Thoracic aorta (tissue), 2 donors: ENCODE results near the gene RNF145. TPM values are rescaled to one million over a fixed set of nuclear protein-coding genes. Genes with fewer than 3 reads are reported as not detected.

Experiments used
- ATAC-seq: fragments of 150-250 bp; one replicate; pipeline ENCODE4 v1.8.0; 2017; ENCODE audit warnings: low read depth; ENCODE audit not compliant: insufficient number of reproducible peaks, low FRiP score
- DNase-seq: peaks from one replicate; pipeline ENCODE4 v3.0.0-alpha.2; 2020; ENCODE audit warnings: low spot score
- H3K27ac ChIP-seq, 2 donors: fragments of 200-600 bp; sonication (generic); 1 replicate in 1 of 2; 2 replicates in 1 of 2; pipeline ENCODE4 v1.5.1; 2016; ENCODE audit warnings: mild to moderate bottlenecking in 2 of 2, moderate library complexity in 2 of 2
- H3K27me3 ChIP-seq: fragments of 200-600 bp; sonication (generic); replicated peaks from 2 replicates; pipeline ENCODE4 v1.6.0; 2016; ENCODE audit warnings: mild to moderate bottlenecking; ENCODE audit not compliant: insufficient read depth
- H3K36me3 ChIP-seq: fragments of 200-600 bp; sonication (generic); one replicate; pipeline ENCODE4 v1.5.1; 2016
- H3K4me1 ChIP-seq, 2 donors: fragments of 200-600 bp; sonication (generic); 1 replicate in 1 of 2; 2 replicates in 1 of 2; pipeline versions ENCODE4 v1.5.1 to v1.6.0; 2016; ENCODE audit warnings: low read depth in 2 of 2, mild to moderate bottlenecking in 1 of 2; ENCODE audit not compliant: control insufficient read depth in 1 of 2
- H3K4me3 ChIP-seq: fragments of 200-600 bp; sonication (generic); 2 replicates; pipeline ENCODE4 v1.5.1; 2016; ENCODE audit warnings: mild to moderate bottlenecking
- H3K9me3 ChIP-seq: fragments of 200-600 bp; sonication (generic); 2 replicates; pipeline ENCODE4 v1.5.1; 2016
- total RNA-seq, 2 donors: library from RNA; depleted of rRNA; stranded (reverse); fragments of >200 nt; gene quantifications; one replicate each; pipeline versions ENCODE4 v1.1.0 to v1.2.3, GENCODE V29; 2016
- TF ChIP-seq, protein P1 (sequence below): fragments of 200-600 bp; sonication (generic); IDR thresholded peaks from one replicate; pipeline ENCODE4 v1.5.1; 2019; ENCODE audit warnings: antibody characterized with exemption

RNF145 gene
- total RNA-seq, 2 donors from 2014 or later: 38.3 to 46.1 TPM

GRCh38 chr5:159252195-159252594 is 42.8 kb upstream of the RNF145 start:
- ATAC-seq: no peak
- TF ChIP-seq, protein P1, sequence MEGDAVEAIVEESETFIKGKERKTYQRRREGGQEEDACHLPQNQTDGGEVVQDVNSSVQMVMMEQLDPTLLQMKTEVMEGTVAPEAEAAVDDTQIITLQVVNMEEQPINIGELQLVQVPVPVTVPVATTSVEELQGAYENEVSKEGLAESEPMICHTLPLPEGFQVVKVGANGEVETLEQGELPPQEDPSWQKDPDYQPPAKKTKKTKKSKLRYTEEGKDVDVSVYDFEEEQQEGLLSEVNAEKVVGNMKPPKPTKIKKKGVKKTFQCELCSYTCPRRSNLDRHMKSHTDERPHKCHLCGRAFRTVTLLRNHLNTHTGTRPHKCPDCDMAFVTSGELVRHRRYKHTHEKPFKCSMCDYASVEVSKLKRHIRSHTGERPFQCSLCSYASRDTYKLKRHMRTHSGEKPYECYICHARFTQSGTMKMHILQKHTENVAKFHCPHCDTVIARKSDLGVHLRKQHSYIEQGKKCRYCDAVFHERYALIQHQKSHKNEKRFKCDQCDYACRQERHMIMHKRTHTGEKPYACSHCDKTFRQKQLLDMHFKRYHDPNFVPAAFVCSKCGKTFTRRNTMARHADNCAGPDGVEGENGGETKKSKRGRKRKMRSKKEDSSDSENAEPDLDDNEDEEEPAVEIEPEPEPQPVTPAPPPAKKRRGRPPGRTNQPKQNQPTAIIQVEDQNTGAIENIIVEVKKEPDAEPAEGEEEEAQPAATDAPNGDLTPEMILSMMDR: no peak
- H3K4me3 ChIP-seq: no peak overlapping the region

DNA sequence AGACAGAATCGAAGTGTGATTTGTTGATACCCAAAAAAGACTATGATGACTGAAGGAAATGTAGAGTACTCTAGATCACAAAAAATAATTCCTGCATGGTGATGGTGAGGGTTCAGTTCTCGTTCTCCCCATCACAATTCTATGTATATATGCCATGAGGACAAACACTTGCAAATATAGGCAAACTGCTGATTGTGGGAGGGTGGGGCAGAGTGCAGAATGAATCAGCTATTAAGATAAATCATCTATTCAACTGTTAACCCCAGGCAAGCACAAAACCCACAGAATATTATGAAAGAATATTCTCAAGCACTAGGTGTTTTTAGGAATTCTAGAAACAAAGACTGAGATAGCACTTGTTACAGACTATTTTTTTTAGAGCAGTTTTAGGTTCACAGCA is 39.8 kb upstream of the RNF145 start:
- Histone ChIP-seq H3K27me3 (no peaks in the 10 kb centered on the region), H3K4me1 (no peaks in the 10 kb centered on the region), H3K27ac (no peak overlapping the region), H3K36me3 (no peaks in the 10 kb centered on the region), H3K4me3 (no peak overlapping the region), H3K9me3 (no peaks in the 10 kb centered on the region)
- TF ChIP-seq, protein P1: no peak
- DNase-seq: no peak
- no peak for ATAC-seq

More at GRCh38 chr5:159252195-159252594, 42.8 kb upstream of the RNF145 start:
- Histone ChIP-seq H3K36me3 (no peaks in the 10 kb centered on the region), H3K27me3 (no peaks in the 10 kb centered on the region), H3K4me1 (no peaks in the 10 kb centered on the region), H3K27ac (no peak overlapping the region), H3K9me3 (no peaks in the 10 kb centered on the region)
- DNase-seq: no peak

GRCh38 chr5:159244890-159245289 is 35.5 kb upstream of the RNF145 start:
- no peak overlapping the region for H3K27ac ChIP-seq
- H3K27me3 ChIP-seq: no peaks in the 10 kb centered on the region
- ATAC-seq: no peak
- TF ChIP-seq, protein P1: no peak
- H3K36me3 ChIP-seq: no peaks in the 10 kb centered on the region
- DNase-seq: no peak
- no peak overlapping the region for H3K4me3 ChIP-seq
- H3K4me1 ChIP-seq: no peaks in the 10 kb centered on the region
- H3K9me3 ChIP-seq: no peaks in the 10 kb centered on the region

GRCh38 chr5:159244163-159244562 is 34.8 kb upstream of the RNF145 start:
- no peaks in the 10 kb centered on the region for H3K9me3 ChIP-seq
- H3K27ac ChIP-seq: no peak overlapping the region
- TF ChIP-seq, protein P1: no peak
- DNase-seq (no peak), ATAC-seq (no peak)
- H3K4me1 ChIP-seq: no peaks in the 10 kb centered on the region
- no peaks in the 10 kb centered on the region for H3K36me3 ChIP-seq
- no peak overlapping the region for H3K4me3 ChIP-seq
- H3K27me3 ChIP-seq: no peaks in the 10 kb centered on the region

- H3K36me3 ChIP-seq: no peaks in the 10 kb centered on the region
- ATAC-seq (no peak), DNase-seq (no peak)
- no peaks in the 10 kb centered on the region for H3K4me1 ChIP-seq
- H3K27me3 ChIP-seq: no peaks in the 10 kb centered on the region
- TF ChIP-seq, protein P1: no peak
- no peak overlapping the region for H3K27ac ChIP-seq
- no peak overlapping the region for H3K4me3 ChIP-seq
- no peaks in the 10 kb centered on the region for H3K9me3 ChIP-seq
Measured at GRCh38 chr5:159243385-159243784, 34.0 kb upstream of the RNF145 start.
